SU-DHL-6 (cell line): ENCODE results near the gene PLCL1.

Experiments
- H2AFZ ChIP-seq: fragments of 200-600 bp; sonication (generic); 2 replicates; pipeline ENCODE4 v1.6.1; 2014; ENCODE audit warnings: low read depth, mild to moderate bottlenecking, moderate library complexity, mixed read lengths, antibody characterized with exemption, low read length; ENCODE audit not compliant: severe bottlenecking
- H3F3A ChIP-seq: fragments of 200-600 bp; shearing (Covaris generic); 2 replicates; pipeline ENCODE4 v1.6.0; 2016; ENCODE audit warnings: antibody characterized with exemption, mild to moderate bottlenecking; ENCODE audit not compliant: insufficient read depth
- H3K27ac ChIP-seq: fragments of 200-600 bp; sonication (generic); 2 replicates; pipeline ENCODE4 v1.5.1; 2016; ENCODE audit warnings: low read depth, mild to moderate bottlenecking, low read length, moderate library complexity, mixed read lengths
- H3K27me3 ChIP-seq: fragments of 200-600 bp; sonication (generic), shearing (Covaris generic); 2 replicates; pipeline ENCODE4 v1.6.0; 2014; ENCODE audit warnings: mild to moderate bottlenecking, low read length
- H3K36me3 ChIP-seq: fragments of 200-600 bp; sonication (generic); 2 replicates; pipeline ENCODE4 v1.6.1; 2014; ENCODE audit warnings: mild to moderate bottlenecking, low read length, mixed read lengths
- H3K4me2 ChIP-seq: fragments of 300-600, 200-600 bp; shearing (Covaris generic), sonication (generic); 2 replicates; pipeline ENCODE4 v1.6.0; 2014; ENCODE audit warnings: low read length, low read depth, mild to moderate bottlenecking; ENCODE audit not compliant: poor library complexity, severe bottlenecking
- H3K4me3 ChIP-seq: fragments of 200-600 bp; sonication (generic); 2 replicates; pipeline ENCODE4 v1.5.1; 2014; ENCODE audit warnings: antibody characterized with exemption, low read length, mild to moderate bottlenecking, mixed read lengths; ENCODE audit not compliant: insufficient read depth, poor library complexity, severe bottlenecking
- H3K79me2 ChIP-seq: fragments of 200-600 bp; sonication (generic); 2 replicates; pipeline ENCODE4 v1.6.1; 2014; ENCODE audit warnings: mild to moderate bottlenecking, low read length, moderate library complexity; ENCODE audit not compliant: insufficient read depth
- H3K9ac ChIP-seq: fragments of 200-600 bp; sonication (generic); 2 replicates; pipeline ENCODE4 v1.7.0; 2014; ENCODE audit warnings: mild to moderate bottlenecking, low read length
- H3K9me2 ChIP-seq: fragments of 200-600 bp; sonication (generic); replicated peaks from 2 replicates; pipeline ENCODE4 v1.6.1; 2014; ENCODE audit warnings: low read length; ENCODE audit not compliant: insufficient read depth
- H3K9me3 ChIP-seq: fragments of 200-600 bp; sonication (generic); 2 replicates; pipeline ENCODE4 v1.6.1; 2014; ENCODE audit warnings: low read length, mixed read lengths; ENCODE audit not compliant: insufficient read depth
- H4K20me1 ChIP-seq: fragments of 200-600 bp; sonication (generic); 2 replicates; pipeline ENCODE4 v1.6.1; 2014; ENCODE audit warnings: low read depth, mild to moderate bottlenecking, antibody characterized with exemption, low read length, moderate library complexity, mixed read lengths
- CTCF ChIP-seq: fragments of 200-600 bp; sonication (generic); IDR thresholded peaks from one replicate; pipeline ENCODE4 v1.5.1; 2017; ENCODE audit warnings: antibody characterized with exemption, mild to moderate bottlenecking, low read length, moderate library complexity; ENCODE audit not compliant: insufficient read depth, poor library complexity, severe bottlenecking
- EZH2phosphoT487 ChIP-seq: fragments of 200-600 bp; sonication (generic), shearing (Covaris generic); conservative IDR thresholded peaks from 2 replicates; pipeline ENCODE4 v1.6.1; 2018; ENCODE audit warnings: mild to moderate bottlenecking, antibody characterized with exemption, low read length, moderate library complexity, mixed read lengths

Gene PLCL1

GRCh38 chr2:198141726-198142125 is 337.3 kb downstream of the PLCL1 start:
- H3K36me3 ChIP-seq, result no peaks in the 10 kb centered on the region
- no peak overlapping the region for H3K27ac ChIP-seq
- no peaks in the 10 kb centered on the region for H4K20me1 ChIP-seq
- H3F3A ChIP-seq, result no peaks in the 10 kb centered on the region
- no peaks in the 10 kb centered on the region for H3K27me3 ChIP-seq
- no peak overlapping the region for H3K4me3 ChIP-seq
- H3K4me2 ChIP-seq, result no peak overlapping the region
- no peak for TF ChIP-seq EZH2phosphoT487
- TF ChIP-seq CTCF, result no peak
- H3K9me3 ChIP-seq, result no peaks in the 10 kb centered on the region
- no peaks in the 10 kb centered on the region for H3K79me2 ChIP-seq
- H3K9ac ChIP-seq, result no peak overlapping the region
- no peaks in the 10 kb centered on the region for H3K9me2 ChIP-seq
- H2AFZ ChIP-seq, result no peak overlapping the region

- no peaks in the 10 kb centered on the region for H4K20me1 ChIP-seq
- no peaks in the 10 kb centered on the region for H3K27me3 ChIP-seq
- no peak overlapping the region for H3K4me3 ChIP-seq
- no peaks in the 10 kb centered on the region for H3K79me2 ChIP-seq
- H3K9me3 ChIP-seq, result no peaks in the 10 kb centered on the region
- TF ChIP-seq EZH2phosphoT487, result no peak
- TF ChIP-seq CTCF, result no peak
- H3K36me3 ChIP-seq, result no peaks in the 10 kb centered on the region
- H2AFZ ChIP-seq, result no peak overlapping the region
- no peak overlapping the region for H3K4me2 ChIP-seq
- no peaks in the 10 kb centered on the region for H3F3A ChIP-seq
- H3K27ac ChIP-seq, result no peak overlapping the region
- no peak overlapping the region for H3K9ac ChIP-seq
- H3K9me2 ChIP-seq, result no peaks in the 10 kb centered on the region
Observed at GRCh38 chr2:198143156-198143555, 338.8 kb downstream of the PLCL1 start.

GRCh38 chr2:198143793-198144192 is 339.4 kb downstream of the PLCL1 start:
- Histone ChIP-seq H2AFZ (no peak overlapping the region), H3K9me3 (no peaks in the 10 kb centered on the region), H3F3A (no peaks in the 10 kb centered on the region), H3K27ac (no peak overlapping the region), H3K9ac (no peak overlapping the region), H3K9me2 (no peaks in the 10 kb centered on the region), H3K79me2 (no peaks in the 10 kb centered on the region), H3K4me2 (no peak overlapping the region), H3K27me3 (no peaks in the 10 kb centered on the region), H3K4me3 (no peak overlapping the region), H4K20me1 (no peaks in the 10 kb centered on the region), H3K36me3 (no peaks in the 10 kb centered on the region)
- TF ChIP-seq EZH2phosphoT487 (no peak), CTCF (no peak)
